Measurements from ENCODE around the gene ZNF492. TPM values are rescaled to one million over a fixed set of nuclear protein-coding genes. Genes with fewer than 3 reads are reported as not detected.
"Not testable (repeated sequence)": the region's sequence is repeated elsewhere in the genome, so short reads cannot be mapped to it uniquely, and the experiment has no call there.

The ZNF492 gene
- polyA plus RNA-seq: 0.11 TPM

DNA sequence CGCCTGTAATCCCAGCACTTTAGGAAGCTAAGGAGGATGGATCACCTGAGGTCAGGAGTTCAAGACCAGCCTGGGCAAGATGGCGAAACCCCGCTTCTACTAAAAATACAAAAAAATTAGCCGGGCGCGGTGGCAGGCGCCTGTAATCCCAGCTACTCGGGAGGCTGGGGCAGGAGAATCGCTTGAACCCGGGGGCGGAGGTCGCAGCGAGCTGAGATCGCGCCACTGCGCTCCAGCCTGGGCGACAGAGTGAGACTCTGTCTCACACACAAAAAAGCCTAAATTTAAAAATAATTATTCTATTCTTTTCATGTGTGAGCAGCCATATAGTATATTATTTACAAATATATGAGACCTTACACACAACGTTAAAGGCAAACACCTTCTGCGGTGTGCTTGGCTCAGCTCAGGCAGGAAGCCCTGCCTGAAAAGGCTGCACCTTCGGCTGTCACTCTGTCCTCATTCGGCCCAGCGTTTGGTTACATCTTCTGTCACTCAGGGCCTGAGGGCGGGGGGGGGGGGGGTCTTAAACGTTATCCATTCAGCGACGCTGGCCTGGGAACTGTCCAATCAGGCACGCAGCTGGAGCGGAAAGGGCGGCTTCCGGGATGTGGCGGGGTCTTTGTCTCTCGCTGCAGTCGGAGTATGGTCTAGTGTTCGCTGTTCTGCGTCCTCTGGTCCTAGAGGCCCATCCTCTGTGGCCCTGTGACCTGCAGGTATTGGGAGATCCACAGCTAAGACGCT is at the start of gene ZNF492:
TSS of gene ZNF492 (plus strand) at position 619 of the 744 bp plus-strand sequence. CDS start 19,076 bp downstream, outside the sequence.
- Mint-ChIP-seq H3K27ac (peak within 1 kb of the TSS in 1 of 3 donors; percentile 65), H3K4me3 (peak within 1 kb of the TSS; percentile 88 to 93 (median 90))
- not testable (repeated sequence) for H3K4me1 Mint-ChIP-seq, H3K9me3 Mint-ChIP-seq, H3K27me3 Mint-ChIP-seq, H3K36me3 Mint-ChIP-seq

GRCh38 chr19:22595422-22595821 is 38.7 kb upstream of the ZNF492 start:
- H3K4me3 Mint-ChIP-seq: peak overlapping the region in 1 of 4 donors; percentile 41
- H3K27me3 Mint-ChIP-seq: no peaks in the 10 kb centered on the region
- no peaks in the 10 kb centered on the region for H3K36me3 Mint-ChIP-seq
- peaks cover 0 to 4% (median 0%) of the 10 kb centered on the region in 3 donors for H3K4me1 Mint-ChIP-seq
- peaks cover 3 to 11% (median 6%) of the 10 kb centered on the region in 3 donors for H3K9me3 Mint-ChIP-seq
- H3K27ac Mint-ChIP-seq: no peak overlapping the region

DNA sequence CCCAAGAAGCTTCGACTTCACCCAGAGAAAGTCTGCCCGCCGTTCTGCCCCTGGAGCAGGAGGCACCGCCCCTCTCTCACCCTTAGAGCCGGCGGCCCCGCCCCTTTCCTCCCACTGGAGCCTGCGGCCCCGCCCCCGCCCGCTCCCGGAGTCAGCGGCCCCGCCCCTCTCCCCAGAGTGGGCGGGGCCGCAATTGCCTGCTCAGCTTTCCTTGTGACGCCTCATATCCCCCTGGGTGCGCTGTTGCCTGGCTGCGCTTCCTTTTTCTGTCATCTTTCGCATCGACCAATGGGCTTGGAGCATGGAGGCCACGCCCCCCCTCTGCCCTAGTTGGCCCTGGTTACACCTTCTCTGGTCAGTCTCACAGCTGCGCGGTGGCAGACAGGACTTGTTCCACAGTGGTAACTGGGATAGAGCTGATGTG is 38.2 kb upstream of the ZNF492 start:
- peaks cover 0 to 4% (median 0%) of the 10 kb centered on the region in 3 donors for H3K4me1 Mint-ChIP-seq
- no peaks in the 10 kb centered on the region for H3K27me3 Mint-ChIP-seq
- H3K36me3 Mint-ChIP-seq: no peaks in the 10 kb centered on the region
- no peak overlapping the region for H3K4me3 Mint-ChIP-seq
- peaks cover 3 to 11% (median 6%) of the 10 kb centered on the region in 3 donors for H3K9me3 Mint-ChIP-seq
- H3K27ac Mint-ChIP-seq: no peak overlapping the region

- H3K27me3 Mint-ChIP-seq: no peaks in the 10 kb centered on the region
- H3K4me3 Mint-ChIP-seq: no peak overlapping the region
- H3K4me1 Mint-ChIP-seq: peaks cover 0 to 4% (median 0%) of the 10 kb centered on the region in 3 donors
- H3K27ac Mint-ChIP-seq: no peak overlapping the region
- H3K9me3 Mint-ChIP-seq: peaks cover 0 to 4% (median 4%) of the 10 kb centered on the region in 3 donors
- no peaks in the 10 kb centered on the region for H3K36me3 Mint-ChIP-seq
These were observed 33.2 kb upstream of the ZNF492 start for GRCh38 chr19:22600690-22601648.

GRCh38 chr19:22601906-22602630 is 32.1 kb upstream of the ZNF492 start:
- H3K4me3 Mint-ChIP-seq: no peak overlapping the region

GRCh38 chr19:22602631-22603272 is 31.4 kb upstream of the ZNF492 start:
- Mint-ChIP-seq H3K27ac (no peak overlapping the region), H3K27me3 (no peaks in the 10 kb centered on the region), H3K4me3 (no peak overlapping the region), H3K36me3 (no peaks in the 10 kb centered on the region), H3K4me1 (peaks cover 0 to 3% (median 0%) of the 10 kb centered on the region in 3 donors), H3K9me3 (peaks cover 2 to 5% (median 4%) of the 10 kb centered on the region in 3 donors)

More at GRCh38 chr19:22601906-22602630, 32.1 kb upstream of the ZNF492 start:
- Mint-ChIP-seq H3K4me1 (peaks cover 0 to 2% (median 0%) of the 10 kb centered on the region in 3 donors), H3K27me3 (no peaks in the 10 kb centered on the region), H3K9me3 (peaks cover 2 to 5% (median 4%) of the 10 kb centered on the region in 3 donors), H3K36me3 (no peaks in the 10 kb centered on the region), H3K27ac (no peak overlapping the region)

DNA sequence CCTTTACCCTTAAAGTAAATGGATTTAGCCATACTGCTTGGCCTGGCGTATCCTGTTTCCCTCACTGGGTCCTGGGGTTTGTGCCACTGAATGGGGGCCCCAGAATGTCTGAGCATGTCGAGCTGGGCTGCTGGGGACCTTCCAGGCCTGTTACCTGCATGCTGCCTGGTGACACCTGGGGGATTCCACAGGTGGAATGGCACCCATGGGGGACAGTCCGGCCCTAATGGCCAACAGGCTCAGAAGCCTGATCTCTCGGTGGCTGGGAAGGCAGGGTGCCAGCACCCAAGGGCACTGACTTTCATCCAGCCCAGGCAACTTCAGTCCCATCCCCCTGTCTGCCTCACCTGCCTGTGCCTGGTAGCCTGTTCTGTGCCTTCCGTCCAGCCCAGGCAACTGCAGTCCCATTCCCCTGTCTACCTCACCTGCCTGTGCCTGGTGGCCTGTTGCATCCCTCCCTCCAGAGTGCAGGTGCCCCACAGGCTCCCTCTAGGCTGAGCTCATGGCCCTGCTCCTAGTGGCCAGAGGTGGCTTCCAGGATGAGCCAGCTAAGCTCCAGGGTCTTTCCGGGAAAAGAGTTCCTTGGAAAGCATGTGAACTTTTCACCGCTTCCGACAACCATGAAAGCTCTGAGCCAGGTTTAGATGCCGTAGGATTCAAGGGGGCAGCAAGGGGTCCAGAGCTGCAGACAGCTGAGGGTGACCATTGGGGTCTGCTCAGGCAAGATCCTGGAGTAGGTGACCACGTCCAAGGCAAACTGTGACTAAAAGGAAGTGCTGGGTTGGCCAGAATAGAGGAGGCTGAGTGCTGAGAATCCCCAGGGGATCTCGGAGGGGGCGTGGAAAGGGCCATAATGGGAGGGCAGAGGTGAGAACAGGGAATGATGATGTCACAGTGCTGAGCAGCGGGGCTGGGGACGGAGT is 30.3 kb upstream of the ZNF492 start:
- H3K27ac Mint-ChIP-seq: no peak overlapping the region
- no peak overlapping the region for H3K4me3 Mint-ChIP-seq
- H3K4me1 Mint-ChIP-seq: peaks cover 0 to 2% (median 0%) of the 10 kb centered on the region in 3 donors
- no peaks in the 10 kb centered on the region for H3K27me3 Mint-ChIP-seq
- peaks cover 2 to 5% (median 4%) of the 10 kb centered on the region in 3 donors for H3K9me3 Mint-ChIP-seq
- H3K36me3 Mint-ChIP-seq: no peaks in the 10 kb centered on the region

GRCh38 chr19:22604571-22605274 is 29.4 kb upstream of the ZNF492 start:
- H3K4me3 Mint-ChIP-seq: no peak overlapping the region
- no peaks in the 10 kb centered on the region for H3K36me3 Mint-ChIP-seq
- H3K27ac Mint-ChIP-seq: no peak overlapping the region
- H3K9me3 Mint-ChIP-seq: peaks cover 2 to 5% (median 4%) of the 10 kb centered on the region in 3 donors
- H3K4me1 Mint-ChIP-seq: peaks cover 0 to 2% (median 0%) of the 10 kb centered on the region in 3 donors
- no peaks in the 10 kb centered on the region for H3K27me3 Mint-ChIP-seq

DNA sequence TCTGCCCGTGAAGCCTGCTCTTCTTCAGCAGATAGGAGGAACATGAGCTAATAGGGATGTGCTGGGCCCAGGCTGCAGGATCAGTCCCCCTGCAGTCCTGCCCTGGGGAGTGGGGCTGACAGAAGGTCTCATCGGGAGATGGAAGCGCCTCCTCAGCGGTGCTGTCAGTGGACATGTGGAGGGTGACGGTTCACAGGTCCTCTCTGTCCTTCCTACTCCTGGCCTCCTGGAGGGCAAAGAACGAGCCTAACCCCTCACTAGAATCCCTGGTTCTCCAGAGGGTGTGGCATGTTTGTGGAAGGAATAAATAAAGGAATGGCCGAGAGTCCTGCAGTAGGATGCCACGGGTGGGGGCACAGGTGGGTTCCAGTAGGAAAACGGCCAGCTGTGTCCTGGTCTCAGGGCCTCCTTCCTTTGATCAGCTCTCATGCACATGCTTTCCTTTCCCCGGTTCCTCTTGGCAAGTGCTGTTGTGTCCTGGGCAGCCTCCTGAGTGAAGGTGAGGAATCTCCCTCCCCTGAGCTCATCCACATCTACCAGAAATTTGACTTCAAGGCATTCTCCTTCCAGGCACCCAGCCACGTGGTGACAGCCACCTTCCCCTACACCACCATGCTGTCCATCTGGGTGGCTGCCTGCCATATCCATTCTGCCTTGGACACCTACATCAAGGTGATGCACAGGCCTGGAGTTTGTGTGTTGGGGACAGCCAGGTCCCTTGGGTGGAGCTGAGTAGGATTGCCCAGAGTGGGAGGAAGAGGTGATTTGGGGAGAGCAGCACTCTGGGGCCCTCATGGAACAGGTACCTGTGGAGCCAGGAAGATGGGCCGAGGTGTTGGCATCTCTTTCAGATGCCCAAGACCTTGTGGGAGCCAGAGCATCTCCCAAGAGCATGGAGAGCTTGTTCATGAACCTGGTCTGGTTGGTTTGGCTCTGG is 28.6 kb upstream of the ZNF492 start:
- Mint-ChIP-seq H3K4me1 (peaks cover 0 to 2% (median 0%) of the 10 kb centered on the region in 3 donors), H3K27me3 (no peaks in the 10 kb centered on the region), H3K9me3 (peaks cover 2 to 5% (median 4%) of the 10 kb centered on the region in 3 donors), H3K27ac (peak overlapping the region in 1 of 3 donors; percentile 67), H3K36me3 (no peaks in the 10 kb centered on the region), H3K4me3 (peak overlapping the region in 1 of 4 donors; percentile 41)

DNA sequence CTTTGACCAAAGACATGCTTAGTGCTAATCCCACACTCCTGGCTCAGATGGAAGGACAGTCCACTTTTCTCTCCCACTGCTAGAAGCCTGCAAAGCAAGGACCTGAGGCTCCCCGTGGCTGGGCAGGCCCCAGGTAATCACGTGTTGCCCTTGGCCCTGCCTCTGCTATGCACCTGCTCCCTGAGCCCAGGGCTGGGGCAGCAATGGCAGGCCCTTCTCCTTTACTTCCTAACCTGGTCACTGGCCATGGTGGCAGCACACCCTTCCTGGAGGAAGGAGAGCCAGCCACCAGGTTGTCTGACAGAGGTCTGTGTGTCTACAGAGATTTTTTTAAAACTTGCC is 27.9 kb upstream of the ZNF492 start:
- Mint-ChIP-seq H3K9me3 (peaks cover 2 to 5% (median 4%) of the 10 kb centered on the region in 3 donors), H3K4me3 (no peak overlapping the region), H3K36me3 (no peaks in the 10 kb centered on the region), H3K27me3 (no peaks in the 10 kb centered on the region), H3K4me1 (peaks cover 0 to 4% (median 0%) of the 10 kb centered on the region in 3 donors), H3K27ac (no peak overlapping the region)

DNA sequence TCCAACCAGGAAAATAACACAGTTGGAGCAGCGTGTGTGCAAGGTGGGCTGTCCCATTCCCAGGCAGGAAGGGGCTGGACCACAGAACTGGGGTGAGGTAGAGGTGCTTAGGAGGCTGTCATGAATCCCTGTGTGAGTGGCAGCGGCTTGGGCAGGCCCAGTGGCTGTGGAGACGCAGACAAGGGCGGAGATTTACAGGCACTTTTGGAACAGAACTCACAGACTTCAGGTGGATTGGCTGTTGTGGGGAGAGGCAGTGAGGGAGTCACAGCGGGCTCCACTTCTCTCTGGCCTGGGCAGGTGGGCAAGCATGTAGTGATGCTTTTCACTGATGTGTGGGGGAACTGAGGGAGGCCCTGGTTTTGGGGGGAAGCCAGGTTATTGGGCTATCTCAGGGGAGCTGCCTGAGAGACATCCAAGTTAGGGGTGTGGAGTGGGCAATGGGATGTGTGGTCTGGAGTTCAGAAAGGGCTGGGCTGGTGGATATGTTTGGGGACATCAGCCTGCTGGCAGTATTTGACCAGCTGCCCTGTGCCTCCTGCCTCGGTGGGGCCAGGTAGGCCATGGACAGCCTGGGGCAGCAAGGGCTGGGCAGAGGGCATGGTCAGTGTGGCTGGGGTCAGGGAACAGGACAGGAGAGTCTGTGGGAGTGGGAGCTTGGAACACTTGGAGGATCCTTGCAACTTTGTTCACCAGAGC is 27.0 kb upstream of the ZNF492 start:
- no peak overlapping the region for H3K27ac Mint-ChIP-seq
- peaks cover 0 to 5% (median 0%) of the 10 kb centered on the region in 3 donors for H3K4me1 Mint-ChIP-seq
- H3K9me3 Mint-ChIP-seq: peaks cover 2 to 5% (median 2%) of the 10 kb centered on the region in 3 donors
- H3K27me3 Mint-ChIP-seq: no peaks in the 10 kb centered on the region
- H3K36me3 Mint-ChIP-seq: no peaks in the 10 kb centered on the region
- no peak overlapping the region for H3K4me3 Mint-ChIP-seq

Measured in IgD-negative memory B cell (primary cell).